Measurements from ENCODE around the gene MUC22. TPM values are rescaled to one million over a fixed set of nuclear protein-coding genes. Genes with fewer than 3 reads are reported as not detected.
"Not testable (repeated sequence)": the region's sequence is repeated elsewhere in the genome, so short reads cannot be mapped to it uniquely, and the experiment has no call there.

Gene MUC22
- total RNA-seq, 1 donor from 2014 or later = 0.05 TPM

DNA sequence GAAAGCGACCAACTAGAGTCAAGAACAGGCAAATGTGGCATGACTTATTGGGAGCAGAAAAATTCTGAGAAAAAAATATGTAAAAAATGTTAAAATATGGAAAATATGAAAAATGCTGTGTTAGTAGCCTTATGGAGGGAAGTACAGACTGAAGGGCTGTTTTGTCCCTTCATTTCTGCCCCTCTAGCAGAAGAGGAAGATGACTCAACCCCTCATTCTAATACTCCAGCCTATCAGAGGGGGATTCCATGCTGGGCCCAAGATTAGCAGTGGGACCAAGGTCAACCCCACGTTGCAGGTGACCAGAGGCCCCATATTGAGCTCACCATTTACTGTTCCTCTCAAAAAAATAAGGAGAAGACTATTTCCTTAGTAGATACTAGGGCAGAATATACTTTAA lies 18.4 kb upstream of the MUC22 start:
- peaks cover 2% of the 10 kb centered on the region for H3K36me3 Mint-ChIP-seq (ENCODE audit: low read depth, unreplicated experiment)
- Histone ChIP-seq H3K27me3 (ENCODE audit: insufficient read depth, low read length) (peaks cover 3% of the 10 kb centered on the region), H3K36me3 (ENCODE audit: insufficient read depth, low read length) (no peaks in the 10 kb centered on the region), H3K79me2 (ENCODE audit: insufficient read depth, low read length) (no peaks in the 10 kb centered on the region), H3K4me2 (ENCODE audit: low read length) (no peak overlapping the region), H3K4me3 (ENCODE audit: insufficient read depth, low read depth, low read length) (no peak overlapping the region), H3K4me1 (ENCODE audit: insufficient read depth, low read length) (no peaks in the 10 kb centered on the region), H3K9me3 (ENCODE audit: insufficient read depth, low read depth, low read length) (no peaks in the 10 kb centered on the region), H3K27ac (ENCODE audit: low read depth, low read length) (no peak overlapping the region), H4K20me1 (ENCODE audit: insufficient read depth, low read length) (no peaks in the 10 kb centered on the region), H2AFZ (ENCODE audit: low read depth, low read length) (no peak overlapping the region), H3K9ac (ENCODE audit: low read length) (no peak overlapping the region)
- no peak for TF ChIP-seq EZH2 (IDR thresholded peaks at IDR 0.05; ENCODE audit: insufficient read depth, low read length)
- TF ChIP-seq, protein P1, sequence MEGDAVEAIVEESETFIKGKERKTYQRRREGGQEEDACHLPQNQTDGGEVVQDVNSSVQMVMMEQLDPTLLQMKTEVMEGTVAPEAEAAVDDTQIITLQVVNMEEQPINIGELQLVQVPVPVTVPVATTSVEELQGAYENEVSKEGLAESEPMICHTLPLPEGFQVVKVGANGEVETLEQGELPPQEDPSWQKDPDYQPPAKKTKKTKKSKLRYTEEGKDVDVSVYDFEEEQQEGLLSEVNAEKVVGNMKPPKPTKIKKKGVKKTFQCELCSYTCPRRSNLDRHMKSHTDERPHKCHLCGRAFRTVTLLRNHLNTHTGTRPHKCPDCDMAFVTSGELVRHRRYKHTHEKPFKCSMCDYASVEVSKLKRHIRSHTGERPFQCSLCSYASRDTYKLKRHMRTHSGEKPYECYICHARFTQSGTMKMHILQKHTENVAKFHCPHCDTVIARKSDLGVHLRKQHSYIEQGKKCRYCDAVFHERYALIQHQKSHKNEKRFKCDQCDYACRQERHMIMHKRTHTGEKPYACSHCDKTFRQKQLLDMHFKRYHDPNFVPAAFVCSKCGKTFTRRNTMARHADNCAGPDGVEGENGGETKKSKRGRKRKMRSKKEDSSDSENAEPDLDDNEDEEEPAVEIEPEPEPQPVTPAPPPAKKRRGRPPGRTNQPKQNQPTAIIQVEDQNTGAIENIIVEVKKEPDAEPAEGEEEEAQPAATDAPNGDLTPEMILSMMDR (IDR thresholded peaks at IDR 0.05; ENCODE audit: insufficient read depth, low read depth, low read length) = no peak
- H3K4me1 Mint-ChIP-seq (ENCODE audit: low read depth, unreplicated experiment) = peaks cover 10% of the 10 kb centered on the region
- H3K27me3 Mint-ChIP-seq (ENCODE audit: low read depth, unreplicated experiment) = peaks cover 7% of the 10 kb centered on the region
- peaks cover 4% of the 10 kb centered on the region for H3K9me3 Mint-ChIP-seq (ENCODE audit: unreplicated experiment)
- FAIRE-seq = no peak
- no peak for DNase-seq (ENCODE audit: low read depth)
- H3K27ac Mint-ChIP-seq (ENCODE audit: unreplicated experiment) = no peak overlapping the region
- H3K4me3 Mint-ChIP-seq (ENCODE audit: unreplicated experiment) = no peak overlapping the region

DNA sequence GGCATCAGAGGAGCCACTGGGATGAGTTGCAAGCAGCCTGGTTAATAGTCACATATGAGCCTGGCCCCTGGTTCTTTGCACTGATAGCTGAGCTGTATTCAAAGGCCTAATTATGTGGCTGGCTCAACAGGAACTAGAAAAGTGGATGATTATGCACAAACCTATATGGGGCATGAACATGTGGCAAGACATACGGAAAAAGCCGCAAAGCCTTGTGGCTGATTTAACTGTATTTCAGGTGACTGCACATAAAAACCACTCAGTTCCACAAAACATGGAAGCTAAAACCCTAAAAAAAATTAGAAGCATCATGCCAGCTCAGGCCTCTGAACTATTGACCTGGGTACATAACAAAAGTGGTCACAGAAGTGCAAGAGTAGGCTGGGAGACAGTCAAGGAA lies 13.0 kb upstream of the MUC22 start:
- TF ChIP-seq, protein P1 (IDR thresholded peaks at IDR 0.05; ENCODE audit: insufficient read depth, low read depth, low read length) = no peak
- TF ChIP-seq EZH2 (IDR thresholded peaks at IDR 0.05; ENCODE audit: insufficient read depth, low read length) = no peak
- no peaks in the 10 kb centered on the region for H4K20me1 ChIP-seq (ENCODE audit: insufficient read depth, low read length)
- no peaks in the 10 kb centered on the region for H3K4me1 ChIP-seq (ENCODE audit: insufficient read depth, low read length)
- no peak overlapping the region for H2AFZ ChIP-seq (ENCODE audit: low read depth, low read length)
- no peaks in the 10 kb centered on the region for H3K27me3 ChIP-seq (ENCODE audit: insufficient read depth, low read length)
- no peak overlapping the region for H3K4me2 ChIP-seq (ENCODE audit: low read length)
- H3K9me3 ChIP-seq (ENCODE audit: insufficient read depth, low read depth, low read length) = no peaks in the 10 kb centered on the region
- no peak overlapping the region for H3K27ac ChIP-seq (ENCODE audit: low read depth, low read length)
- H3K79me2 ChIP-seq (ENCODE audit: insufficient read depth, low read length) = no peaks in the 10 kb centered on the region
- Mint-ChIP-seq H3K27ac (ENCODE audit: unreplicated experiment) (no peak overlapping the region), H3K4me3 (ENCODE audit: unreplicated experiment) (no peak overlapping the region), H3K4me1 (ENCODE audit: low read depth, unreplicated experiment) (no peaks in the 10 kb centered on the region), H3K9me3 (ENCODE audit: unreplicated experiment) (no peaks in the 10 kb centered on the region), H3K36me3 (ENCODE audit: low read depth, unreplicated experiment) (no peaks in the 10 kb centered on the region), H3K27me3 (ENCODE audit: low read depth, unreplicated experiment) (no peaks in the 10 kb centered on the region)
- no peak overlapping the region for H3K4me3 ChIP-seq (ENCODE audit: insufficient read depth, low read depth, low read length)
- FAIRE-seq (no peak), DNase-seq (ENCODE audit: low read depth) (no peak)
- no peaks in the 10 kb centered on the region for H3K36me3 ChIP-seq (ENCODE audit: insufficient read depth, low read length)
- no peak overlapping the region for H3K9ac ChIP-seq (ENCODE audit: low read length)

DNA sequence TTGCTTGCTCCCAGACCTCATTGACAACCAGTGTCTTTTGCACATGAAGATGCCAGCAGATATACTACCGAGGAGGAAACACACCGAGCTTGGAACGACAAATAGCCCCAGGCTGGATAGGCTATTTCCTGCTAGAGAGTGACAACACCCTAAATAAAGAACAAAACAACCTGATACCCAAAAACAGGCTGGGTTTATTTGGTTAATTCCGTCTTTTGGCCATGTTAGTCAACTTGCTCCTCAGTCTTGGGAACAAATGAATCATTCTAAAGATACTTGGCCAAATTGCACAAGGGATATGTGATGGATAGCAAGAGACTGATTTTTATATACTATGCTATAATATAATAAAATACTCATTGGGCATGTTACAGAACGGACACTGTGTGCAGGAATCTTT lies 11.5 kb upstream of the MUC22 start:
- DNase-seq (ENCODE audit: low read depth) (no peak), FAIRE-seq (no peak)
- Histone ChIP-seq H3K9ac (ENCODE audit: low read length) (no peak overlapping the region), H3K36me3 (ENCODE audit: insufficient read depth, low read length) (no peaks in the 10 kb centered on the region), H2AFZ (ENCODE audit: low read depth, low read length) (no peak overlapping the region), H4K20me1 (ENCODE audit: insufficient read depth, low read length) (no peaks in the 10 kb centered on the region), H3K79me2 (ENCODE audit: insufficient read depth, low read length) (no peaks in the 10 kb centered on the region), H3K27ac (ENCODE audit: low read depth, low read length) (no peak overlapping the region), H3K4me1 (ENCODE audit: insufficient read depth, low read length) (no peaks in the 10 kb centered on the region), H3K27me3 (ENCODE audit: insufficient read depth, low read length) (no peaks in the 10 kb centered on the region), H3K4me2 (ENCODE audit: low read length) (no peak overlapping the region), H3K9me3 (ENCODE audit: insufficient read depth, low read depth, low read length) (no peaks in the 10 kb centered on the region), H3K4me3 (ENCODE audit: insufficient read depth, low read depth, low read length) (no peak overlapping the region)
- Mint-ChIP-seq H3K9me3 (ENCODE audit: unreplicated experiment) (no peaks in the 10 kb centered on the region), H3K36me3 (ENCODE audit: low read depth, unreplicated experiment) (no peaks in the 10 kb centered on the region), H3K4me3 (ENCODE audit: unreplicated experiment) (no peak overlapping the region), H3K27ac (ENCODE audit: unreplicated experiment) (no peak overlapping the region), H3K4me1 (ENCODE audit: low read depth, unreplicated experiment) (no peaks in the 10 kb centered on the region), H3K27me3 (ENCODE audit: low read depth, unreplicated experiment) (no peaks in the 10 kb centered on the region)
- no peak for TF ChIP-seq EZH2 (IDR thresholded peaks at IDR 0.05; ENCODE audit: insufficient read depth, low read length)
- TF ChIP-seq, protein P1 (IDR thresholded peaks at IDR 0.05; ENCODE audit: insufficient read depth, low read depth, low read length) = no peak

DNA sequence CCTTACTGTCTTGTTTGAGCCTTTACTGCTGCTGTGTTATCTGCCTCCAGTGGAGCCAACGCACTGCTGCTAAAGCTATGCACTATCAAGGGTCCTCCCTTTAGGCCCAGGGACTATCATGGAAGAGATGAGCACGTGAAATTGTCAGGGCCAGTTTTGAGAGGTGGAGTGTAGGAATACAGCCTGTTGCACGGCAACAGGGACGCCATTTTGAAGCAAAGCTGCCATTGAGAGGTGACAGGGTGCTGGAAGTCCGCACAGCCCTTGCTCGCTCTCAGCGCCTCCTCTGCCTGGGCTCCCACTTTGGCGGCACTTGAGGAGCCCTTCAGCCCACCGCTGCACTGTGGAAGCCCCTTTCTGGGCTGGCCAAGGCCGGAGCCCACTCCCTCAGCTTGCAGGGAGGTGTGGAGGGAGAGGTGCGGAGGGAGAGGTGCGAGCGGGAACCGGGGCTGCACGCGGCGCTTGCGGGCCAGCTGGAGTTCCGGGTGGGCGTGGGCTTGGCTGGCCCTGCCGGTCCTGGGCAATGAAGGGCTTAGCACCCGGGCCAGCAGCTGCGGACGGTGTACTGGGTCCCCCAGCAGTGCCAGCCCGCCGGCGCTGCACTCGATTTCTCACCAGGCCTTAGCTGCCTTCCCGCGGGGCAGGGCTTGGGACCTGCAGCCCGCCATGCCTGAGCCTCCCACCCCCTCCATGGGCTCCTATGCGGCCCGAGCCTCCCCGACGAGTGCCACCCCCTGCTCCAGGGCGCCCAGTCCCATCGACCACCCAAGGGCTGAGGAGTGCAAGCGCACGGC lies 10.0 kb upstream of the MUC22 start:
- H3K9ac ChIP-seq (ENCODE audit: low read length); H3K27ac ChIP-seq (ENCODE audit: low read depth, low read length); H4K20me1 ChIP-seq (ENCODE audit: insufficient read depth, low read length); H3K27me3 ChIP-seq (ENCODE audit: insufficient read depth, low read length); H2AFZ ChIP-seq (ENCODE audit: low read depth, low read length); H3K79me2 ChIP-seq (ENCODE audit: insufficient read depth, low read length); H3K27ac Mint-ChIP-seq (ENCODE audit: unreplicated experiment); H3K4me2 ChIP-seq (ENCODE audit: low read length); H3K4me3 ChIP-seq (ENCODE audit: insufficient read depth, low read depth, low read length); H3K4me1 Mint-ChIP-seq (ENCODE audit: low read depth, unreplicated experiment); H3K4me3 Mint-ChIP-seq (ENCODE audit: unreplicated experiment); H3K36me3 Mint-ChIP-seq (ENCODE audit: low read depth, unreplicated experiment); H3K27me3 Mint-ChIP-seq (ENCODE audit: low read depth, unreplicated experiment); H3K4me1 ChIP-seq (ENCODE audit: insufficient read depth, low read length); FAIRE-seq; H3K36me3 ChIP-seq (ENCODE audit: insufficient read depth, low read length); H3K9me3 Mint-ChIP-seq (ENCODE audit: unreplicated experiment); H3K9me3 ChIP-seq (ENCODE audit: insufficient read depth, low read depth, low read length); DNase-seq (ENCODE audit: low read depth): not testable (repeated sequence)
